A549 (cell line): ENCODE results near the gene MPP4. TPM values are rescaled to one million over a fixed set of nuclear protein-coding genes. Genes with fewer than 3 reads are reported as not detected.

Source experiments
- ATAC-seq, 2 experiments: fragments of 200-7000 bp in 1 of 2; fragments of >200 bp in 1 of 2; cut with Nextera tagmentation in 1 of 2; cut with Tn5 transposase in 1 of 2; 3 replicates each; pipeline versions ENCODE4 v1.8.0 to v1.9.1; 2018 to 2020; ENCODE audit warnings: mild to moderate bottlenecking in 1 of 2, moderate library complexity in 1 of 2
- CTCF ChIA-PET: fragments of 300-600 bp; sonication (Branson Sonifier 250); formaldehyde crosslinking; extraction: SDS; loops from one replicate; lab custom pipeline; 2021; ENCODE audit warnings: antibody characterized with exemption, inconsistent platforms; lab: Yijun Ruan, JAX
- POLR2A ChIA-PET: fragments of 350-600 bp; formaldehyde crosslinking; extraction: SDS; loops from one replicate; lab custom pipeline; 2021; ENCODE audit warnings: antibody characterized with exemption, inconsistent platforms; lab: Yijun Ruan, JAX
- DNase-seq, 2 experiments: peaks; one replicate each; pipeline versions ENCODE4 v3.0.0 to v3.0.0-alpha.2; 2011 to 2016; ENCODE audit warnings: low read depth in 1 of 2, low spot score in 1 of 2
- FAIRE-seq: peaks from 2 replicates; lab custom pipeline; 2011; peaks lifted over from hg19 to GRCh38; lab: Jason Lieb, UNC
- H3K27ac ChIP-seq, 2 experiments: fragments of >200 bp; sonication (Bioruptor Twin); formaldehyde crosslinking; 3 replicates each; pipeline ENCODE4 v1.5.1; 2016 to 2017
- H3K4me1 ChIP-seq: fragments of >200 bp; sonication (Bioruptor Twin); formaldehyde crosslinking; 3 replicates; pipeline ENCODE4 v1.6.1; 2016
- H3K4me2 ChIP-seq: fragments of >200 bp; sonication (Bioruptor Twin); formaldehyde crosslinking; 3 replicates; pipeline ENCODE4 v1.6.1; 2016
- H3K4me3 ChIP-seq: fragments of >200 bp; sonication (Bioruptor Twin); formaldehyde crosslinking; 3 replicates; pipeline ENCODE4 v1.5.1; 2016
- H3K9me3 ChIP-seq: fragments of >200 bp; sonication (Bioruptor Twin); formaldehyde crosslinking; 3 replicates; pipeline ENCODE4 v1.6.1; 2016
- CBX8 ChIP-seq: fragments of 200-600 bp; sonication (generic); IDR thresholded peaks from 2 replicates; pipeline ENCODE4 v1.6.1; 2016
- ELK1 ChIP-seq: fragments of 150-350 bp; IDR thresholded peaks from 2 replicates; pipeline ENCODE4 v1.6.1; 2014; ENCODE audit warnings: low read depth, mild to moderate bottlenecking, low read length
- EP300 ChIP-seq, 2 experiments: fragments of >200 bp; sonication (Bioruptor Twin); formaldehyde crosslinking; IDR thresholded peaks; 2 replicates in 1 of 2; 3 replicates in 1 of 2; pipeline ENCODE4 v1.6.1; 2016 to 2017
- HMGXB4 ChIP-seq: fragments of 250-450 bp; sonication (Bioruptor Pico); IDR thresholded peaks from 2 replicates; pipeline ENCODE4 v1.5.0; 2021; ENCODE audit warnings: mild to moderate bottlenecking, moderate library complexity, borderline replicate concordance
- HOXA7 ChIP-seq: fragments of 250-450 bp; sonication (Bioruptor Pico); IDR thresholded peaks from 2 replicates; pipeline ENCODE4 v1.5.0; 2020; ENCODE audit warnings: mild to moderate bottlenecking, moderate library complexity
- HOXB5 ChIP-seq: fragments of 250-450 bp; sonication (Bioruptor Pico); IDR thresholded peaks from 2 replicates; pipeline ENCODE4 v1.5.0; 2020; ENCODE audit warnings: mild to moderate bottlenecking, moderate library complexity
- JUNB ChIP-seq: fragments of >200 bp; sonication (Bioruptor Twin); formaldehyde crosslinking; IDR thresholded peaks from 2 replicates; pipeline ENCODE4 v1.6.1; 2016
- KDM5A ChIP-seq: fragments of 200-600 bp; sonication (generic); IDR thresholded peaks from 2 replicates; pipeline ENCODE4 v1.6.1; 2016; ENCODE audit warnings: antibody characterized with exemption, mild to moderate bottlenecking
- MAFK ChIP-seq: fragments of 450-650 bp; IDR thresholded peaks from 2 replicates; pipeline ENCODE4 v1.6.1; 2014; ENCODE audit not compliant: partially characterized antibody
- MYC ChIP-seq: IDR thresholded peaks from 2 replicates; pipeline ENCODE4 v1.6.1; 2012; ENCODE audit warnings: mild to moderate bottlenecking, inconsistent platforms, low read length, improper control_type of control experiment, borderline replicate concordance
- NFE2L2 ChIP-seq: fragments of 150-350 bp; conservative IDR thresholded peaks from 2 replicates; pipeline ENCODE4 v1.6.1; 2014; ENCODE audit warnings: low read length
- POLR2AphosphoS2 ChIP-seq: conservative IDR thresholded peaks from 2 replicates; pipeline ENCODE4 v1.6.1; 2012; ENCODE audit warnings: low read length, improper control_type of control experiment, inconsistent platforms
- RARB ChIP-seq: fragments of 250-450 bp; sonication (Bioruptor Pico); IDR thresholded peaks from 2 replicates; pipeline ENCODE4 v1.8.0; 2021; ENCODE audit warnings: mild to moderate bottlenecking, moderate library complexity
- SMC3 ChIP-seq: fragments of >200 bp; sonication (Bioruptor Twin); formaldehyde crosslinking; IDR thresholded peaks from 3 replicates; pipeline ENCODE4 v1.6.1; 2018; ENCODE audit warnings: inconsistent platforms
- TP53 ChIP-seq: fragments of 250-450 bp; sonication (Bioruptor Pico); IDR thresholded peaks from 2 replicates; pipeline ENCODE4 v1.5.0; 2021; ENCODE audit warnings: mild to moderate bottlenecking, moderate library complexity
- ZC3H11A ChIP-seq: fragments of 450-650 bp; IDR thresholded peaks from 2 replicates; pipeline ENCODE4 v1.6.1; 2014; ENCODE audit warnings: antibody characterized with exemption, mild to moderate bottlenecking
- ZFP36 ChIP-seq: fragments of 450-650 bp; IDR thresholded peaks from 2 replicates; pipeline ENCODE4 v1.6.1; 2014; ENCODE audit warnings: borderline replicate concordance; ENCODE audit not compliant: partially characterized antibody
- WGBS: methylation state at CpG from one replicate; pipeline ENCODE4 v1.1.6; 2017; ENCODE audit errors: missing lambda C conversion rate; 5-methylcytosine and 5-hydroxymethylcytosine counted together
- polyA plus RNA-seq, 4 experiments: library from polyadenylated mRNA; depleted of rRNA in 3 of 4; stranded (reverse); fragments of >200 nt; fragmentation: RNase III in 1 of 4; extraction: RNeasy Plus Mini Kit Qiagen cat#74134 plus additional on column Dnase treatment in 1 of 4; gene quantifications; 2 replicates in 3 of 4; 3 replicates in 1 of 4; pipeline ENCODE4 v1.2.3, GENCODE V29; 2011 to 2017
- TF ChIP-seq, protein P1 (sequence below): fragments of >200 bp; sonication (Bioruptor Twin); formaldehyde crosslinking; IDR thresholded peaks from 2 replicates; pipeline ENCODE4 v1.6.1; 2016
- TF ChIP-seq, protein P2 (sequence below): fragments of >200 bp; sonication (Bioruptor Twin); formaldehyde crosslinking; IDR thresholded peaks from 3 replicates; pipeline ENCODE4 v1.5.1; 2016
- TF ChIP-seq, protein P3 (sequence below): IDR thresholded peaks from 2 replicates; pipeline ENCODE4 v1.6.1; 2012; ENCODE audit warnings: low read depth, borderline replicate concordance
- TF ChIP-seq, protein P4 (sequence below): IDR thresholded peaks from 2 replicates; pipeline ENCODE4 v1.6.1; 2012
- TF ChIP-seq, protein P5 (sequence below): fragments of 450-650 bp; IDR thresholded peaks from 2 replicates; pipeline ENCODE4 v1.6.1; 2014; ENCODE audit warnings: antibody characterized with exemption

The MPP4 gene
- polyA plus RNA-seq, 2 of the 4 experiments (the other 2 are of a cell fraction) = 0.06 to 0.19 TPM

DNA sequence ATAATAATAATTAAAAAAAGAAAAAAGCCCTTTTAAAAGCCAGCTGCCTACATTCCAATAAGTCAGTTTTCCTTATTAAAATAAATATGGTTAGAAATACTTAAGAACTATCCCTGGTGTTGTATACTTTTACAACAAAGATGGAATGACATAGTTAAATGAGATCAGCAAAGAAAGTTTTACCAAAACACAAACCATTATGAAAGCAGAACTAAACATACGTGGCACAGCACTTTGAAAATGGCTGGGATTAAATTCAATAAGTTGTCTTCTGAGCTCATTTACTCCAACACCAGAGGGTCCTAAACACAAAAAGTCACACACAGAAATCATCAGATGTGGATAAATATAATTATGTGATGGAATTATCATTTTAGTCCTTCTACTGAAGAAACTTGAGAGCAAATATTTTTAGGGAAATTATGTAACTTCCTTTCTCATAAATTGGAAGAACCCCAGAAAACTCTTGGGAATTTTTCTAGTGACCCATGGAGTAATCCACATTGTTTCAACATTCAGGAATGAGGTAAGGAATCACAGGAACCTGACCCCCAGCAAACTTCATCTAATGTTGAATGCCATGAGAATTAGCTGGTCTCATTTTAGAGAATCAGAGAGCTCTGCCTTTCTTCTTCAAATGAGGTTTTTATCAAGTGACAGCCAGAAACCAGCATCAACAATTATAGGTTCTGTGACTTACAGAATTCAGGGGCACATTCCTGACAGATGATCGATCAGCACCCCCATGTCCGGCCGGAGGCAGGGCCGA lies 43.6 kb downstream of the MPP4 start:
- POLR2A ChIA-PET = interaction anchor here (0.6 to 0.8 kb wide), 2 partner anchors 12 to 468 kb away, joined by 3 to 8 read pairs; no protein-coding TSS in a partner anchor

DNA sequence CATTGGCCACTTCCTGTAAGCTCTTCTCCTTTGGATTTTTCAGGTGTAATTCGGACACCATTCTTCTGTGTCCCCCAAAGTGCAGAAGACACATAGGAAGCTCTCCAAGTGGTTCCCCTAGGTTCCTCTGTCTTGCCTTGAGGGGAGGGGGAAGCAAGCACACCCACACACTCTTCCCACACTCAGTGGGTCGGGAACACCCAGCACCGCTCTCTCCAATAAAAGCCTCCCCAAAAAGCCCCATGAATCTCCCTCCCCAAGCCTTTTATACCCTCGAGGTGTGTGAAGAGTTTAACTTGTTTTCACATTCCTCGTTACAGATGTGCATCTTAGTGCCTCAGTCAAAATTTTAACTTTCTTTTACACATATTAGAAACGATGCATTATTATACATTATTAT lies 45.2 kb downstream of the MPP4 start:
- TF ChIP-seq, protein P1, sequence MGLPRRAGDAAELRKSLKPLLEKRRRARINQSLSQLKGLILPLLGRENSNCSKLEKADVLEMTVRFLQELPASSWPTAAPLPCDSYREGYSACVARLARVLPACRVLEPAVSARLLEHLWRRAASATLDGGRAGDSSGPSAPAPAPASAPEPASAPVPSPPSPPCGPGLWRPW = no peak
- TF ChIP-seq, protein P2, sequence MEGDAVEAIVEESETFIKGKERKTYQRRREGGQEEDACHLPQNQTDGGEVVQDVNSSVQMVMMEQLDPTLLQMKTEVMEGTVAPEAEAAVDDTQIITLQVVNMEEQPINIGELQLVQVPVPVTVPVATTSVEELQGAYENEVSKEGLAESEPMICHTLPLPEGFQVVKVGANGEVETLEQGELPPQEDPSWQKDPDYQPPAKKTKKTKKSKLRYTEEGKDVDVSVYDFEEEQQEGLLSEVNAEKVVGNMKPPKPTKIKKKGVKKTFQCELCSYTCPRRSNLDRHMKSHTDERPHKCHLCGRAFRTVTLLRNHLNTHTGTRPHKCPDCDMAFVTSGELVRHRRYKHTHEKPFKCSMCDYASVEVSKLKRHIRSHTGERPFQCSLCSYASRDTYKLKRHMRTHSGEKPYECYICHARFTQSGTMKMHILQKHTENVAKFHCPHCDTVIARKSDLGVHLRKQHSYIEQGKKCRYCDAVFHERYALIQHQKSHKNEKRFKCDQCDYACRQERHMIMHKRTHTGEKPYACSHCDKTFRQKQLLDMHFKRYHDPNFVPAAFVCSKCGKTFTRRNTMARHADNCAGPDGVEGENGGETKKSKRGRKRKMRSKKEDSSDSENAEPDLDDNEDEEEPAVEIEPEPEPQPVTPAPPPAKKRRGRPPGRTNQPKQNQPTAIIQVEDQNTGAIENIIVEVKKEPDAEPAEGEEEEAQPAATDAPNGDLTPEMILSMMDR = no peak
- TF ChIP-seq, protein P3, sequence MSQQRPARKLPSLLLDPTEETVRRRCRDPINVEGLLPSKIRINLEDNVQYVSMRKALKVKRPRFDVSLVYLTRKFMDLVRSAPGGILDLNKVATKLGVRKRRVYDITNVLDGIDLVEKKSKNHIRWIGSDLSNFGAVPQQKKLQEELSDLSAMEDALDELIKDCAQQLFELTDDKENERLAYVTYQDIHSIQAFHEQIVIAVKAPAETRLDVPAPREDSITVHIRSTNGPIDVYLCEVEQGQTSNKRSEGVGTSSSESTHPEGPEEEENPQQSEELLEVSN = no peak
- TF ChIP-seq RARB = no peak
- TF ChIP-seq JUNB = no peak
- TF ChIP-seq EP300 (IDR thresholded peaks at IDR 0.05) = no peak
- no peak for TF ChIP-seq KDM5A
- TF ChIP-seq, protein P4, sequence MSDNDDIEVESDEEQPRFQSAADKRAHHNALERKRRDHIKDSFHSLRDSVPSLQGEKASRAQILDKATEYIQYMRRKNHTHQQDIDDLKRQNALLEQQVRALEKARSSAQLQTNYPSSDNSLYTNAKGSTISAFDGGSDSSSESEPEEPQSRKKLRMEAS = no peak
- no peak for TF ChIP-seq ELK1
- no peak for TF ChIP-seq POLR2AphosphoS2
- no peak for TF ChIP-seq HOXB5
- TF ChIP-seq HOXA7 (CRISPR knock-in tag) = no peak
- TF ChIP-seq MYC = no peak
- TF ChIP-seq CBX8 = no peak
- TF ChIP-seq, protein P5, sequence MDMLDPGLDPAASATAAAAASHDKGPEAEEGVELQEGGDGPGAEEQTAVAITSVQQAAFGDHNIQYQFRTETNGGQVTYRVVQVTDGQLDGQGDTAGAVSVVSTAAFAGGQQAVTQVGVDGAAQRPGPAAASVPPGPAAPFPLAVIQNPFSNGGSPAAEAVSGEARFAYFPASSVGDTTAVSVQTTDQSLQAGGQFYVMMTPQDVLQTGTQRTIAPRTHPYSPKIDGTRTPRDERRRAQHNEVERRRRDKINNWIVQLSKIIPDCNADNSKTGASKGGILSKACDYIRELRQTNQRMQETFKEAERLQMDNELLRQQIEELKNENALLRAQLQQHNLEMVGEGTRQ = no peak
- no peak for TF ChIP-seq ZC3H11A
- TF ChIP-seq NFE2L2 = no peak
- no peak for TF ChIP-seq ZFP36
- no peak for TF ChIP-seq SMC3
- FAIRE-seq (no peak), DNase-seq (no peak), ATAC-seq (no peak)
- H3K4me1 ChIP-seq = peaks cover 18% of the 10 kb centered on the region; the same call in 1 of the 3 replicates
- ChIA-PET POLR2A (no interaction called here), CTCF (interaction anchor here (0.6 to 0.9 kb wide), 3 partner anchors 99 to 527 kb away, joined by 3 to 4 read pairs (median 3); no protein-coding TSS in a partner anchor)
- no peak overlapping the region for H3K4me2 ChIP-seq
- no peaks in the 10 kb centered on the region for H3K9me3 ChIP-seq
- H3K27ac ChIP-seq = no peak overlapping the region
- 60% methylated on average over 6 of the region's 6 CpGs for WGBS
- no peak overlapping the region for H3K4me3 ChIP-seq

More for the DNA sequence above, 43.6 kb downstream of the MPP4 start:
- Histone ChIP-seq H3K4me3 (no peak overlapping the region), H3K4me1 (peaks cover 18% of the 10 kb centered on the region; the same call in 1 of the 3 replicates)
- FAIRE-seq (no peak), DNase-seq (no peak)
- WGBS = 87% methylated on average over 5 of the region's 5 CpGs
- CTCF ChIA-PET = interaction anchor here (0.9 kb wide), 1 partner anchor 9 kb away, joined by 3 read pairs; no protein-coding TSS in a partner anchor
- TF ChIP-seq MAFK (no peak), TP53 (CRISPR knock-in tag) (no peak), HMGXB4 (CRISPR knock-in tag) (no peak)
- TF ChIP-seq, all 56 proteins: peak for 0
- Histone ChIP-seq H3K4me2 (no peak overlapping the region), H3K9me3 (no peaks in the 10 kb centered on the region), H3K27ac (0 out of 6 replicates have a peak overlapping the region, but pooled peaks of 1 of the 2 experiments have one; percentile 15)
- ATAC-seq = no peak
